HFF-Myc (cell line): ENCODE results near the gene PTPRT.

Experiments used
- DNase-seq: peaks from one replicate; pipeline ENCODE4 v3.0.0-alpha.2; 2011; ENCODE audit warnings: low read depth; ENCODE audit errors: extremely low read depth
- H3K4me3 ChIP-seq: replicated peaks from 2 replicates; pipeline ENCODE4 v1.5.1; 2011; ENCODE audit warnings: low read depth, mild to moderate bottlenecking, control low read depth, low read length
- TF ChIP-seq, protein P1 (sequence below): IDR thresholded peaks from 2 replicates; pipeline ENCODE4 v1.5.1; 2012; ENCODE audit warnings: mild to moderate bottlenecking, low read depth, low read length, control low read depth; ENCODE audit errors: missing control alignments

Gene PTPRT

DNA sequence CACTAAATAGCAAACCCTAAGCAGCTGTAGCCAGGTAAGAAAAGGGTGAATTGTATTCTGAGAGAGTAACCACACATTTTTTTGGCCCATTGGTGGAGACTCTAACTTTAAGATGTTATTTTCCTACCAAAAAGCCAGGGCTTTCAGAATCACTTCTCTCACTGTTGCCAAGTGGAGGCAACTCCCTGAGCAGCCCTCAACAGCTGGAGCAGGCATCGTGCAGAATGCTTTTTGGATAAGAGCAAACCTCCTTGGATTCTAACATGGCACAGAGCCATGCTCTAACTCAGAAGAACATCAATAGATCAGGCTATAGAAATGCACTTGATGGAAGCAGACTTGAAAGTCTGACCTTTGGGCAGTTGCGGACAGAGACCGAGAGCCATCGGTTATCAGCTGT, 849.3 kb downstream of the PTPRT start:
- TF ChIP-seq, protein P1, sequence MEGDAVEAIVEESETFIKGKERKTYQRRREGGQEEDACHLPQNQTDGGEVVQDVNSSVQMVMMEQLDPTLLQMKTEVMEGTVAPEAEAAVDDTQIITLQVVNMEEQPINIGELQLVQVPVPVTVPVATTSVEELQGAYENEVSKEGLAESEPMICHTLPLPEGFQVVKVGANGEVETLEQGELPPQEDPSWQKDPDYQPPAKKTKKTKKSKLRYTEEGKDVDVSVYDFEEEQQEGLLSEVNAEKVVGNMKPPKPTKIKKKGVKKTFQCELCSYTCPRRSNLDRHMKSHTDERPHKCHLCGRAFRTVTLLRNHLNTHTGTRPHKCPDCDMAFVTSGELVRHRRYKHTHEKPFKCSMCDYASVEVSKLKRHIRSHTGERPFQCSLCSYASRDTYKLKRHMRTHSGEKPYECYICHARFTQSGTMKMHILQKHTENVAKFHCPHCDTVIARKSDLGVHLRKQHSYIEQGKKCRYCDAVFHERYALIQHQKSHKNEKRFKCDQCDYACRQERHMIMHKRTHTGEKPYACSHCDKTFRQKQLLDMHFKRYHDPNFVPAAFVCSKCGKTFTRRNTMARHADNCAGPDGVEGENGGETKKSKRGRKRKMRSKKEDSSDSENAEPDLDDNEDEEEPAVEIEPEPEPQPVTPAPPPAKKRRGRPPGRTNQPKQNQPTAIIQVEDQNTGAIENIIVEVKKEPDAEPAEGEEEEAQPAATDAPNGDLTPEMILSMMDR, result no peak
- no peak for DNase-seq
- H3K4me3 ChIP-seq, result no peak overlapping the region

DNA sequence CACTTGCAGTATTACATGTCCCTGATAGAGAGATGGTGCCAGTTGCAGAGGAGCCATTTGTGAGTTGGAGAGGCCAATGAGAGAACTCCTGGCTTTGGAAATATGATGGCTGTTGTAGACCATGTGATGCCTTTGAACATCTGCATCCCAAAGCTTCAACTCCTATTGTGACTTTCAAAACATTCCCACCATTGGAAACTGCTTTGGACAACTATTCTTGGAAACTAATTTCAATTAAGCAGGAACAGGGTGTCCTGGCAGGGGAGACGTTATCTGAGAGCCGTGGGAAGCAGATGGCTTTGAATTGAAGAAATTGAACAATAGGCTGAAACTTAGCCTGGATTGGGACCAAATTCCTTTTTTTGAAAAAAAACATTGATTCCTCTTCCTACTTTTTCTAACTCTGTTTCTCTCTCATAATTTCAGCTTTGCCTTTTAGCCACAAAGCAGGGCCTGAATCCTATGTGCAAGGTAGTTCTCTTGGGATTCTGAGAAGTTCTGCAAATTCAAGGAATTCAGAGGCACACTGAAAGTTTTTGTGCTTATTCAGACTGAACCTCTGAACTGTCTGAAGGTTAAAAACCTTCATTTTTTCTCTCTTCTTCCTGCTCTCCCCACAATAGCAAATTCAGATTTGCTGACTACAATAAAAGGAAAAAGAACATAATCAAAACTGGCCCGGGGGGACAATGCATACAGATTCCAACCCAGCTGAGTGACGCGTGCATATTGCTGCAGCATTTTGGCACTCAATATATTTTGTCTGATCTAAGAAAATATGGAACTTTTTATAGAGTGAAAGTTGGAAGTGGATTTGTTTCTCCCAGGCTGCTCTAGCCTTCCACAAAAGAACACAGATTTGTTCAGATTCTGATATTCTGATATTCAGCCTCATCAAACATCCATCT, 851.2 kb downstream of the PTPRT start:
- DNase-seq, result no peak
- H3K4me3 ChIP-seq, result no peak overlapping the region
- TF ChIP-seq, protein P1, result no peak

DNA sequence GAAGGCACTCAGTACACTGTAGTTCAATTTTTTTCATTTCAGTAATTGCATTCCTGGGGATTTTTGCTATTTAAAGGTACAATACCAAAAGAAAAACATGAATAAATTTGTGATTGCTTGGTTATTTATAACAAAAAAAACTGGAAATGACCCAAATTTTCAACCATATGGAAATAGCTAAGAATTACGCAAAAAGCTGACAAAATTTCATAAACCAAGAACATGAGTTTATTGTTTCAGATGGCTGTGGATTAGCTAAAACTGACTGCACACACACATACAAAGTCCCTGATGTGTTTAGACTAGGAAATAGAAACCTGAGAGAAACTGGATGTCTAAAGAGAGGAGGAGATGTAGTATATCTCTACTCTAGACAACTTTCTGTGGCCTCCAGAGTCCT, 853.1 kb downstream of the PTPRT start:
- H3K4me3 ChIP-seq, result no peak overlapping the region
- no peak for DNase-seq
- TF ChIP-seq, protein P1, result no peak

DNA sequence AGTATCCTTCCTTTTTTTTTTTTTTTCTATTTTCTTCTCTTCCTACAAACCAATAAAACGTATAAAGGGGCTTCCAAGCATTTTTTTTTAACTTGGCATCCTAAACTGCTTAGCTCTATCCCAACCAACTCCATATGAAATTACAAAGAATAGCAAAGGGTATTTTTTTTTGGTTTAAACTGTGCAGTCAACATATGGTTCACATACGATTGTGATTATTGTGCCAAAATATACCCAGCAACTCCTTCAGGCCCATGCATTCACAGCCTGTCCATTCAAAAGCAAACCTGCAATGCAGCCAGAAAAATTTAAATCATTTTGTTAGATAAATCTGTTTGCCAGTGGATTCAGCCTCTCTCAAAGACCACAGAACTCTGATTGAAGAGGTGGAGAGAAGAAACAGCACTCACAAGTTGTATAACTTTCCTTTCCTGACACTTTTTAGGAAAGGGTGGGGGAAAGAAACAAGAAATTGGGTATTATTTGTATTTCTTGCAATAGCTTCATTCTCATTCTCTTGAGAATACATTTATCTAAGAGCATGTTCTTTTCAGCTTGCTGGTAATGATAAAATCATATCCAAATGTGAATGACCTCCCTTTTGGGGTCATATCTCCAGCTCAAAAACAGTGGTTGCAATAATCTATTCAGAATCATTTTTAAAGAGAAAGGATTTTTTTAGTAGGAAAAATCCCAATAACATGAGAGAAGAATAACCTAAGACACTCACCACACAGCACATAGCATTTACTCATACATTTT, 870.3 kb downstream of the PTPRT start:
- DNase-seq, result no peak
- TF ChIP-seq, protein P1, result no peak
- no peak overlapping the region for H3K4me3 ChIP-seq

DNA sequence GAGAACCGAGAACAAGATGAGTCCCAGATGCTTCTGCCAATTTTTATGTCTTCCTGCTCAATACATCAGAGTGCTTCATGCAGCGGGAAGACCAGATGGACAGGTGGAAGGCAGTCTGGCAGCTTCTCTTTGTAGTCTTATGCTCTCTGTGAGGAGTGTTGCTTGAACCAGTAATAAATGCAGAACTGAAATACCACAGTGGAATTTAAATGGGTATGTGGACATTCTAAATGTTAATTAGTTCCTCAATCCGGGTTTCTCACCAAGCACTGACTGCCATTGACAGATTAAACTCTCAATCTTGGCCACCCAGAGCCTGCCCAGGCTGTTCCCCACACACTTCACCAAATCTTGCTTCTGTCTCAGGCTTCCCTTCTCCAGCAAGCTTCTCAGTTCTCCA, 876.0 kb downstream of the PTPRT start:
- no peak for DNase-seq
- no peak overlapping the region for H3K4me3 ChIP-seq
- TF ChIP-seq, protein P1, result no peak

DNA sequence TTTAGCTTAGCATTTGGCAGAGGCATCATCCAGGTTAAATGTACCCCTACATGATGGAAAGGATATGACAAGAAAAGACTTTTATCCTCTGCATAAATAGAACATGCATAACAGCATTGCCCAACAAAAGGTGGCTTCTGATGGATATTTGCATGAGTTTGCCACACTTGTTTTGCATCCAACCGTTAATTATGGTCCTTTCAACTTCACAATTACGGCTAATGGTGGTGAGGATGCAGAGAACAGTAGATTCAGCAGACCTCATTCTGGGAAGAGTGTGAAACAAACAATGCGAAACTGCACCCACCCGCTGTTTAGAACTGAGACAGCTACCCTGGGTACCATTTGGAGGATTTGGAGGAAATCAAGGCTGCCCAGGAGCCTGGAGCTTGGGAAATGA, 880.7 kb downstream of the PTPRT start:
- DNase-seq, result no peak
- TF ChIP-seq, protein P1, result no peak
- H3K4me3 ChIP-seq, result no peak overlapping the region
